Measurements from ENCODE around the gene DKC1. TPM values are rescaled to one million over a fixed set of nuclear protein-coding genes. Genes with fewer than 3 reads are reported as not detected.

Gene DKC1
- total RNA-seq, 1 donor from 2014 or later: 45.6 TPM

DNA sequence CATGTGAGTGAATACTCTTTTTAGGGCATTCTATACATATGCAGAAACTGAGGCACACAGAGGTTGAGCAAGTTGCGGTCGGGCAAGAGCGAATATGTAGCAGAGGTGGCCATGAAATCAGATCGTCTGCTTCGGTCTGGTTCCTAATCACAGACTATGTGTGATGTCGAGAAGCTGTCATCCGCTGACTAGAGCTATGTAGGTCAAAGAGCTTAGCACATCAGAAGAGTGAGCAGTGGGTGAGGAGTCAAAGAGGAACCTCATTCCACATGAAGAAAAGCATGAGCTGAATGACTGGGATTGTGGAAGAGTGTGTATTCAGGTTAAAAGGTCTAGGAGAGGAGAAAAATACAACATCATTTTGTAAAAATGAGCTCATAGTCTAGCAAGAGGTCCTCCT is 30.8 kb upstream of the DKC1 start:
- no peak overlapping the region for H3K4me2 ChIP-seq
- Mint-ChIP-seq H3K27me3 (ENCODE audit: insufficient read depth, low read depth) (no peaks in the 10 kb centered on the region), H3K4me1 (no peaks in the 10 kb centered on the region), H3K27ac (no peak overlapping the region), H3K4me3 (no peak overlapping the region), H3K36me3 (no peaks in the 10 kb centered on the region), H3K9me3 (peaks cover 2% of the 10 kb centered on the region)
- DNase-seq (ENCODE audit: low spot score): no peak
- no peaks in the 10 kb centered on the region for H3F3A ChIP-seq (ENCODE audit: low read depth)
- H3K27ac ChIP-seq: no peak overlapping the region
- H3K4me1 ChIP-seq: no peaks in the 10 kb centered on the region
- H3K36me3 ChIP-seq: no peaks in the 10 kb centered on the region
- H3K9ac ChIP-seq: no peak overlapping the region
- H3K79me2 ChIP-seq (ENCODE audit: low read depth): no peaks in the 10 kb centered on the region
- no peaks in the 10 kb centered on the region for H3K27me3 ChIP-seq
- no peak overlapping the region for H2AFZ ChIP-seq (replicated peaks)
- no peaks in the 10 kb centered on the region for H4K20me1 ChIP-seq (ENCODE audit: low read depth)
- no peak overlapping the region for H3K4me3 ChIP-seq
- H3K9me3 ChIP-seq (ENCODE audit: low read depth): peaks cover 2% of the 10 kb centered on the region
- TF ChIP-seq, protein P1, sequence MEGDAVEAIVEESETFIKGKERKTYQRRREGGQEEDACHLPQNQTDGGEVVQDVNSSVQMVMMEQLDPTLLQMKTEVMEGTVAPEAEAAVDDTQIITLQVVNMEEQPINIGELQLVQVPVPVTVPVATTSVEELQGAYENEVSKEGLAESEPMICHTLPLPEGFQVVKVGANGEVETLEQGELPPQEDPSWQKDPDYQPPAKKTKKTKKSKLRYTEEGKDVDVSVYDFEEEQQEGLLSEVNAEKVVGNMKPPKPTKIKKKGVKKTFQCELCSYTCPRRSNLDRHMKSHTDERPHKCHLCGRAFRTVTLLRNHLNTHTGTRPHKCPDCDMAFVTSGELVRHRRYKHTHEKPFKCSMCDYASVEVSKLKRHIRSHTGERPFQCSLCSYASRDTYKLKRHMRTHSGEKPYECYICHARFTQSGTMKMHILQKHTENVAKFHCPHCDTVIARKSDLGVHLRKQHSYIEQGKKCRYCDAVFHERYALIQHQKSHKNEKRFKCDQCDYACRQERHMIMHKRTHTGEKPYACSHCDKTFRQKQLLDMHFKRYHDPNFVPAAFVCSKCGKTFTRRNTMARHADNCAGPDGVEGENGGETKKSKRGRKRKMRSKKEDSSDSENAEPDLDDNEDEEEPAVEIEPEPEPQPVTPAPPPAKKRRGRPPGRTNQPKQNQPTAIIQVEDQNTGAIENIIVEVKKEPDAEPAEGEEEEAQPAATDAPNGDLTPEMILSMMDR (IDR thresholded peaks at IDR 0.05): no peak
- no peak for TF ChIP-seq EZH2 (IDR thresholded peaks at IDR 0.05)
- no peak for TF ChIP-seq EZH2phosphoT487 (IDR thresholded peaks at IDR 0.05)

DNA sequence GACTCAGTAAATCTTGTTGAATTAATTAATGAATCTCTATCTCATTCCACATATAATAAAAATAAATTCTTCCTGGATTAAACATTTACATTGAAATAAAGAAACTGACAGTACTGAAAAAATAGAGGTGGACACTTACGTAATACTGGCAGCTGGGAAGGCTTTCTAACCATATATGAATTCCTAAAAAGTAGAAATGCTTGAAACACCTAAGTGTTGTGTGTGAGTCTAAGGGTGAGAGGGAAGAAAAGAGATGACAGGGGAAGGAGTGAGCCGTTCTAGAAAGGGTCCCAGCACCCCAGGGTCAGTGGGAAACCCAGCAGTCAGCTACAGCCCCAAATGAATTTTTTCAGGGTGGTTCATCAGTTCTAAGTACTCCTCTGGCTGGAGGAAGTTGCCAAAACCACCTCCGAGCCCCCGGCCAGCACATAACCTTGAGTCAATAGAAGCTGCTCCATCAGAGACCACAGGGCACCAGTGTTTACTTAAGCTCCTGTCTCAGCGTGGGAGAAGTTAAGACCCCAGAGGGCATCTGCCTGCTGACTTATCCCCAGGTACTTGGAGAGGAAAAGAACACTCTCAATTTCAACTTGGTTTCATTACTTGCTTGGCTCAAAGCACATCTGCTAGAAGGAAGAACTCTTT is 30.1 kb upstream of the DKC1 start:
- H3K79me2 ChIP-seq (ENCODE audit: low read depth): no peaks in the 10 kb centered on the region
- DNase-seq (ENCODE audit: low spot score): no peak
- no peak overlapping the region for H3K4me3 ChIP-seq
- Mint-ChIP-seq H3K27me3 (ENCODE audit: insufficient read depth, low read depth) (no peaks in the 10 kb centered on the region), H3K4me3 (no peak overlapping the region), H3K9me3 (peaks cover 2% of the 10 kb centered on the region), H3K4me1 (no peaks in the 10 kb centered on the region), H3K36me3 (no peaks in the 10 kb centered on the region), H3K27ac (no peak overlapping the region)
- no peaks in the 10 kb centered on the region for H4K20me1 ChIP-seq (ENCODE audit: low read depth)
- no peaks in the 10 kb centered on the region for H3K36me3 ChIP-seq
- TF ChIP-seq EZH2phosphoT487 (IDR thresholded peaks at IDR 0.05): no peak
- TF ChIP-seq, protein P1 (IDR thresholded peaks at IDR 0.05): no peak
- no peak for TF ChIP-seq EZH2 (IDR thresholded peaks at IDR 0.05)
- no peaks in the 10 kb centered on the region for H3K27me3 ChIP-seq
- H3F3A ChIP-seq (ENCODE audit: low read depth): no peaks in the 10 kb centered on the region
- no peak overlapping the region for H3K27ac ChIP-seq
- no peak overlapping the region for H3K9ac ChIP-seq
- peaks cover 2% of the 10 kb centered on the region for H3K9me3 ChIP-seq (ENCODE audit: low read depth)
- no peak overlapping the region for H3K4me2 ChIP-seq
- no peak overlapping the region for H2AFZ ChIP-seq (replicated peaks)
- H3K4me1 ChIP-seq: no peaks in the 10 kb centered on the region

GRCh38 chrX:154733066-154733425 is 29.6 kb upstream of the DKC1 start:
- Histone ChIP-seq H3K9ac (no peak overlapping the region), H4K20me1 (ENCODE audit: low read depth) (no peaks in the 10 kb centered on the region), H3K9me3 (ENCODE audit: low read depth) (peaks cover 2% of the 10 kb centered on the region), H2AFZ (replicated peaks) (no peak overlapping the region), H3K4me3 (no peak overlapping the region), H3K27ac (no peak overlapping the region), H3K4me1 (no peaks in the 10 kb centered on the region), H3K79me2 (ENCODE audit: low read depth) (no peaks in the 10 kb centered on the region), H3F3A (ENCODE audit: low read depth) (no peaks in the 10 kb centered on the region), H3K36me3 (no peaks in the 10 kb centered on the region), H3K27me3 (no peaks in the 10 kb centered on the region), H3K4me2 (no peak overlapping the region)
- no peak overlapping the region for H3K4me3 Mint-ChIP-seq
- no peaks in the 10 kb centered on the region for H3K36me3 Mint-ChIP-seq
- no peaks in the 10 kb centered on the region for H3K4me1 Mint-ChIP-seq
- H3K27me3 Mint-ChIP-seq (ENCODE audit: insufficient read depth, low read depth): no peaks in the 10 kb centered on the region
- no peak for DNase-seq (ENCODE audit: low spot score)
- no peak overlapping the region for H3K27ac Mint-ChIP-seq
- H3K9me3 Mint-ChIP-seq: peaks cover 2% of the 10 kb centered on the region
- TF ChIP-seq EZH2 (IDR thresholded peaks at IDR 0.05): no peak
- TF ChIP-seq, protein P1 (IDR thresholded peaks at IDR 0.05): no peak
